AG10803 (cell line): ENCODE data around the gene FAM229A.
A peak's percentile ranks its signal among the peaks of the same experiment; 100 is the strongest.

Source experiments
- DNase-seq: peaks from one replicate; pipeline ENCODE4 v3.0.0; 2010; ENCODE audit warnings: low read depth
- H3K4me3 ChIP-seq: 2 replicates; pipeline ENCODE4 v1.5.1; 2011; ENCODE audit warnings: mild to moderate bottlenecking, low read length, control low read depth
- TF ChIP-seq, protein P1 (sequence below): conservative IDR thresholded peaks from 2 replicates; pipeline ENCODE4 v1.5.1; 2011; ENCODE audit warnings: mild to moderate bottlenecking, low read length, control low read depth, inconsistent platforms

The FAM229A gene

DNA sequence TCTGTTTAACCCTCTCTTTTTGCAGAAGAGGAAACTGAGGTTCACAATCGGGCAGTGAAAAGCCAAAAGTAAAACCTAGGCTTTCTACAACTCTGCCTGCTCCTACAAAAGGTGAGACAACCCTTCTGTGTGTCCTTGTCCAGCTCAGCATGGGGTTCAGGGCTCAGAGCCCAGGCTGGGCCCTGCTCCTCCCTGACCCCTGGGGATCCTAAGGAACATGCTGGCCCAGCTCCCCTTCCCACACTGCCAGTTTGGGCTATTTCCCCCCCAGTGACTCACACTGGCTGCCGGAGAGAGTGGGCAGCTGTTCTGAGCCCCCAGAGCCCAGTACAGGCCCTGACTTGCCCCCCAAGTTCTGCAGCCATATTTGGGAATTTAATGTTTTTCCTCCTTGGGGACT lies 8.9 kb downstream of the FAM229A start:
- TF ChIP-seq, protein P1, sequence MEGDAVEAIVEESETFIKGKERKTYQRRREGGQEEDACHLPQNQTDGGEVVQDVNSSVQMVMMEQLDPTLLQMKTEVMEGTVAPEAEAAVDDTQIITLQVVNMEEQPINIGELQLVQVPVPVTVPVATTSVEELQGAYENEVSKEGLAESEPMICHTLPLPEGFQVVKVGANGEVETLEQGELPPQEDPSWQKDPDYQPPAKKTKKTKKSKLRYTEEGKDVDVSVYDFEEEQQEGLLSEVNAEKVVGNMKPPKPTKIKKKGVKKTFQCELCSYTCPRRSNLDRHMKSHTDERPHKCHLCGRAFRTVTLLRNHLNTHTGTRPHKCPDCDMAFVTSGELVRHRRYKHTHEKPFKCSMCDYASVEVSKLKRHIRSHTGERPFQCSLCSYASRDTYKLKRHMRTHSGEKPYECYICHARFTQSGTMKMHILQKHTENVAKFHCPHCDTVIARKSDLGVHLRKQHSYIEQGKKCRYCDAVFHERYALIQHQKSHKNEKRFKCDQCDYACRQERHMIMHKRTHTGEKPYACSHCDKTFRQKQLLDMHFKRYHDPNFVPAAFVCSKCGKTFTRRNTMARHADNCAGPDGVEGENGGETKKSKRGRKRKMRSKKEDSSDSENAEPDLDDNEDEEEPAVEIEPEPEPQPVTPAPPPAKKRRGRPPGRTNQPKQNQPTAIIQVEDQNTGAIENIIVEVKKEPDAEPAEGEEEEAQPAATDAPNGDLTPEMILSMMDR, result no peak
- no peak for DNase-seq
- no peak overlapping the region for H3K4me3 ChIP-seq

DNA sequence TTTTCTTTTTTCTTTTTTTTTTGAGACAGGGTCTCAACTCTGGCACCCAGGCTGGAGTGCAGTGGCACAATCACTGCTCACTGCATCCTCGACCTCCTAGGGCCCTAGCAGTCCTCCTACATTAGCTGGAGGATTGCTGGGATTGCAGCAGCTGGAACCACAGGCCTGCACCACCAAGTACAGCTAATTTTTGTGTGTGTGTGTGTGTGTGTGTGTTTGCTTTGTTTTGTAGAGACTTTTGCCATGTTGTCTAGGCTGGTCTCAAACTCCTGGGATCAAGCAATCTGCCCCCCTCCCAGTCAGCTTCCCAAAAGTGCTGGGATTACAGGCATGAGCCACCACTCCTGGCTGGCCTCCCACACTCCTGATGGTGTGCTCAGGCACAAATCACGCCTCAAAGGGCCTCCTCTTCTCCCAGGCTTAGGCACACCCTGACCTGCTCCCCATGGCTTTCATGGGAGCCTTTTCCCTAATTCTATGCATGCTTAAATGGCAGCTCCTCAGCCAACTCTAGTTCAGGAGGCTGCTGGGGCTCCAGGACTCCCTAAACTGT lies 9.4 kb downstream of the FAM229A start:
- H3K4me3 ChIP-seq, result no peak overlapping the region
- peak; percentile 33 for DNase-seq
- TF ChIP-seq, protein P1, result no peak

DNA sequence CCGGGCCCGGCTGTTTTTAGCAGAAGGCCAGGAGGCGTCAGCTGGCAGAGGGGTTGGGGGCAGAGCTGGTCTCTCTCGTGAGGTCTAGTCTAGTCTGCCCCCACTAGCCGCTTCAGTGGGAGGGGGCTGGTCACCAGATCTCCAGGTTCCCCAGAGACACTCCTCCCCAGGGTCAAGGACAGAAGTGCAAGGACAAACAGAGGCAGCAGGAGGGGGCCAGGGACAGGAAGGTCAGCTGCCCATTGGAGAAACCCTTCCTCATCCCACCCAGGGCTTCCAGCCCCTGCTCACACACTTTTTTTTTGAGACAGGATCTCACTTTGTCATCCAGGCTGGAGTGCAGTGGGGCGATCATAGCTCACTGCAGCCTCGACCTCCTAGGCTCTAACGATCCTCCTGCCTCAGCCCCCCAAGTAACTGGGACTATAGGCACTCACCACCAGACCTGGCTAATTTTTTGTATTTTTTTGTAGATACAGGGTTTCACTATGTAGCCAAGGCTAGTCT lies 10.0 kb downstream of the FAM229A start:
- TF ChIP-seq, protein P1, result no peak
- peak overlapping the region; percentile 75 for H3K4me3 ChIP-seq
- DNase-seq, result no peak

DNA sequence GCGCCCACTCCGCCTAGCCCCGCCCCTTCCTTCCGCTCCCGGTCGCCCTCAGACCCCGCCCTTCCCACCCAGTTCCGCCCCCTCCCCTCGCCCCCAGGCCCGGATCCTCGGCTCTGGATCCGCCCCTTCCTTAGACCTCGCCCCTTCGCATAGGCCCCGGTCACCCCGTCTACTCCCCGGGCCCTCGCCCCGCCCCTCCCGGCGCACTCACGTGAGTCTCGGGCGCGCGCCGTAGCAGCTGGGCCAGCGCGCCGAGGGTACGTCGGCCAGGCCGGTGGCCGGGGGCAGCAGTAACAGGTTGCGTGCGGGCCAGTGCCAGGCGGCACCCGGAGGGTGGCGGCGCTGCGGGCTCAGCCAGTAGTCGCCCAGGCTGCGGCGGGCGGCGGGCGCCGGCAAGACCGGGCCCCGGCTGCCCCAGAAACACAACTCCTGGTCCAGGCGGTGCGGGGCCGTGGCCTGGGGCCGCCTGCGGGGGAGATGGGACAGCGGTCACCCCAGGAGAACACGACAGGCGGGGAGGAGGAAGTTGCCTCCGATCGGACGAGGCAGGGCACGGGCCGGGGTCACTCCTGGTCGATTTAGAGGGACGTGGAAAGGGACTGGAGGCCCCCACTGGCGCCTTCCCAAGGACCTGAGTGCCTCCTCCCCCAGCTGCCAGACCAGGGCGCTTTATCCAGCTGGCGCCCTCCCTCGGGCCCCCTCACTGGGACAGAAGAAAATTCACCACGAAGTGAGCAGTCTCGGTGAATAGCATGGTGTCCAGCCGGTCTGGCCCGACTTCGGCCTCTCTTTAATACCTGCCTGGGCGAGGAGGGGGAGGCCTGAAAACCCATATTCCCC lies 10.7 kb downstream of the FAM229A start:
- peak; percentile 89 for DNase-seq
- TF ChIP-seq, protein P1, result 0 out of 2 replicates have a peak, but pooled peaks have one; percentile 3
- peak overlapping the region; percentile 75 for H3K4me3 ChIP-seq

DNA sequence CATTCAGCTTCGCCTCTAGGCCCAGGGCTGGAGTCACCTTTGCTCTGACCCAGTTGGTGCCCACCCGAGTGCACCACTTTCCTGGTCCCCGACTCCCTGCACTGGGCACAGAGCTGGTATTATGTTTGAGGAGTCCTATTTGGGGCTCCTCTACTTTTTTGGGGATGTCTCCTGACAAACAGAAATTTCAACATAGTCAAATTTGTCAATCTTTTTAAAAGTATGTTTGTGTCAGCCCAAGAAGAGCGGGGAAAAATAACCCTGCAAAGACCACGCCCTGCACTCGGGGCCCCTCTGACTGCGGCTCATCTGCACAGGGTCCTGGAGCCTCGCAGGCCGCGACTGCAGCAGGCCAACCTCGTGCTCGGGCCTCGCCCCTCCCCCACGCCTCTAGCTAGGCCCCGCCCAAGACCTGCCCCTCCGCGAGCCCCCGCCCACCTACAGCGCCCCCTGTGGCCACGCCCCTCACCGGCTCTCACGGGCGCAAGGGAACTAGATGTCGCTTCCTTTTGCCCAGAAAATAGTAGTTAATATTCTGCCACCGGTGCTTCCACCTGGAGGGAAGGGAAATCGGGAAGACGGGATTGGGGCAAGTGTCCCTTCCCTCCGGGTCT lies 11.4 kb downstream of the FAM229A start:
- TF ChIP-seq, protein P1, result peak; percentile 57
- peak overlapping the region; percentile 75 for H3K4me3 ChIP-seq
- peak; percentile 58 for DNase-seq

DNA sequence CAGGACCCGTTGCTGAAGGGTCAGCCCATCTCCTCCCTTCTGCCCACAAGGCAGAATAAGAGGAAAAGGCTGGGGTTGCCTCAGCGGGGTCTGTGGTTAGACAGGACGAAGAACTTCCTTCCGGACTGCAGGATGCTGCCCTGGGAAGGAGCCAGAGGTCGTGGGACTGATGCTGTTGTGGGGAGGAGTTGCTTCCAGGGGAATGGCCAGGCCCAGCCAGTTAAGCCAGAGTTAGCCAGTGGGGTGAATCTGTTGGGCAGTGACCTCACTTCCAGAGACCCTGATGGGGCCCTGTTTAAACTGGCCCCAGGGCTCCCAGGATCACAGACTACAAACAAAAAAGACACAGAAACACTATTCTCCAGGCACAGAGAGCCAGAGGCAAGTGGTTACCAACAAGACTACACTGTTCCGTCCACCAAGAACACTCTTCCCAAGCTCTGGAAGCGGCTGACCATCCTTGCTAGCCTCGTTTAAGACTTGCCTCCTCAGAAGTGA lies 13.0 kb downstream of the FAM229A start:
- TF ChIP-seq, protein P1, result no peak
- peak; percentile 18 for DNase-seq

More for the DNA sequence above, 13.0 kb downstream of the FAM229A start:
- H3K4me3 ChIP-seq, result no peak overlapping the region
